GM19351 (cell line): ENCODE results near the gene ETV5.

Source experiments
- ATAC-seq: cut with Tn5 transposase; IDR thresholded peaks from one replicate; pipeline ENCODE4 v1.9.1; 2021; ENCODE audit warnings: mild to moderate bottlenecking, moderate library complexity; ENCODE audit not compliant: unreplicated experiment

Gene ETV5

DNA sequence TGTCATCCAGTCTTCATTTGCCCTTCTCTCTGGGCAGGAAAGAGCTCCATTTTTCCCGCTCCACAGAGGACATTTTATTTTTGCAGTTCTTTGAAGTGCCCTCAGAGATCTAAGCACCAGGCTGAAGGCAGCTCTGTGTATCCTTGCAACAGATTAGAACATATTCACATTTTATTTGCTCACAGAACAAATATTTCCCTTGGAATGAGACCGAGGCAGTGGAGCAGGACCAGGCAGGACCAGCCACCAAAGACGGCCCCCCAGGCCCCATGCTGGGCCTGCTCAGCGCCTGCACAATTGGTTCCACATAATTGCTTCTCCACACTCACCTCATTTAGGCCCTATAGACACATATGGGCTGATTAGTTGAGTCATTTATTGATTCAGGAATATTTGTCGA lies 15.7 kb upstream of the ETV5 start:
- ATAC-seq = no peak

DNA sequence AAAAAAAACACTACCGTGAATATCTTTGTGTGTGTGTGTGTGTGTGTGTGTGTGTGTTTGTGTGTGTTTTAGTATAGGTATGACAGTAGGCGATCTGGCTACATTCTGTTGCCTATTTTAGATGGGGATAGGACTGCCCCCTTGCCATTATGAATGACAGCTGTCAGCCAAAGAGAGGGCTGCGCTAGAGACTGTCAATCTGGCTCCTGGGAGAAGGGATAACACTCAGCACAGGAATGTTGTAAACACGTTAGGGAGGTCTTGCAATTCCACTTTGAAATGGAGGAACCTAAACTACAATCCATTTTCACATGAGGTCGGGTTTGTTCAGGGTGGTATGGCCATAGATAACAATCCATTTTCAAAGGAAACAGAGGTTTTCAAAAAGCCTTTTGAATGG lies 14.1 kb upstream of the ETV5 start:
- no peak for ATAC-seq

DNA sequence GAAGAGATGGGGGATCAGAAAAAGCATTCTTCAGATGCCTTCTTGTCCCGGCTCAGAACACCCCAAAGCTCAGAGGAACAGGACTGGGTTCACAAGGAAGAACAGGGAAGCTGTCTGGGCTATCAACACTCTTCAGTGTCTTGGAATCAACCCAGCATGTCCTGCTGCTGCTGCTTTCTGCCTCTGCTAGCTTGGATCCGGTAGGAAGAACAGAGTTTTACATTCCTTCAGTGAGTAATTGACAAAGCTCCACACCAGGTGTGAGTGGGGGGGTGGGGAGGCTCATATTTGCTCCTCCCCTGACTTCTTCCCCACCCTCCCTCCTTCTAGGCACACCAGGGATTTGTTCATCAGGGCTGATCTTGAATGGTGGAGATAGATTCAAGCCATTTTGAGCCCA lies 13.1 kb upstream of the ETV5 start:
- no peak for ATAC-seq

DNA sequence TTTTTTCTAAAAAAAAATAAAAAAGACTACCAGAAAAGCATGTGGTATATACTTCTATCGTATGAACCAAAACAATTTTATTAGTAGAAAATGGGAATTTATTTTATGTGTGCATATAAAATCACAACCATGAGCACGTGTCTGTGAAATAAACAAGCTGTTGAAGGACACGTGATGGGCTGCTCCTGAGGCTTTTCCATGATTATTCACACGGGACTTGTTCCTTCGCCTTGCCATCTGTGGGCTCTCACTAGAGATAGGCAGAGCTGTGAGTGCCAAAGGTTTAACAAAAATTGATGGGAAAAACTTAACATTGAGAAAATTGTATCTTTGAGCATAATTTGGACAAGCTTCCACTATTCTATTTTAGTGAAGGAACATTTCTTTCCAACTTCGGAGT lies 12.4 kb upstream of the ETV5 start:
- no peak for ATAC-seq

DNA sequence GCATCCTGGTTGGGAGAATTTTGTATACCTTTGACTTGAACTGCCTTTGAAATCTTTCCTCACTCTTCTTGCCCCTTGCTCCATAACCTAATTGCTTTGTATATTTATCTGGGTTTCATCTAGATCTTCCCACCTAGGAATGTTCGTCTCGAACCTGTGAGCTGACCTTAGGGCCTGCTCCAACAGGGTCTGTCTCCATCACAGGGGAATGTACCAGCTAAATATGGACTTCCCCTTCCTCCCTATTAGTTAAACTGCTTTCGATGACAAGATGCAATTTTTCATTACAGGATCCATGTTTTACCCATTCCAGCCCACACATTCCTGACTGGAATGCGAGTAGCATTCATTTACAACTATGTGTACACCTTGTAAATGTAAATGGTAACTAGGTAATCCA lies 10.6 kb upstream of the ETV5 start:
- no peak for ATAC-seq

DNA sequence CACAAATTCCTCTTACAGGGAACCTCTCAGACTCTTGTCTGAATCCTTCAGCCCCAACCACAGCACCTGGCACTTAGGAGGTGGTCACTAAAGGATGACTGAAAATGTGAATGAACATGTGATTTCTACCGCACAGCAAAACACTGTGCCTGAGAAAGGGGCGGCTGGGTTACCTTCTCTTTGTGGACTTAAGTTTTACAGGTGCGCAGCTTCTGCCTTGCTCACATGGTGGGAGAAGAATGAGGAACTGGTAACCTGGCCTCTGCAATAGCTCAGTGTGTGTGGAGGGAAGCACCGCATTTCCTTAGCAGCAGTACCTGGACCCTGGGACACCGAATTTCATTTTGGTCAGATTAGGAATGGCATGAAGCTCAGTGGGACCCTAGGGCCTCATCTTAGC lies 9.8 kb upstream of the ETV5 start:
- no peak for ATAC-seq

DNA sequence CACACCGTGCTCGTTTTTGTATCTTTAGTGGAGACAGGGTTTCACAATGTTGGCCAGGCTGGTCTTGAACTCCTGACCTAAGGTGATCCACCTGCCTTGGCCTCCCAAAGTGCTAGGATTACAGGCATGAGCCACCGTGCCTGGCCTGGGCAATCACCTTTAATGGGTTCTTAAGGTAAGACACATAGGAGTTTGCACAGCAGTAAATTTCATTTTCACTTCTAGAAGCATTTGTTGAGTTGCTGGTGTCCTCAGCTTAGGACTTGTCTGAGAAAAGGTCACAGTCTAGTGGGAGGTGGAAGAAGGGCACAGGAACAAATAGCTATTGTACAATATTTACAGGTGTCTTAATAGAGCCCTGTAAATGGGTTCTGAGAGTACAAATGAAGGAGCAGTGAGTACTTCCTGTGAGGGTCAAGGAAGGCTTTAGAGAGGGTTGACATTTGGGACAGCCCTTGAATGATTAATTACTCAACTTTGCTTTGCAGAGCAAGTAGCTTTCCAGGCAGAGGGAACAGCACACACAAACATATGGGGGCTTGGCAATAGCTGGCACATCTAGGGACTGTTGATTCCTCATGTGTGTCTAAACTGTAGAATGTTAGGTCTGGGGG lies 8.7 kb upstream of the ETV5 start:
- ATAC-seq = no peak

DNA sequence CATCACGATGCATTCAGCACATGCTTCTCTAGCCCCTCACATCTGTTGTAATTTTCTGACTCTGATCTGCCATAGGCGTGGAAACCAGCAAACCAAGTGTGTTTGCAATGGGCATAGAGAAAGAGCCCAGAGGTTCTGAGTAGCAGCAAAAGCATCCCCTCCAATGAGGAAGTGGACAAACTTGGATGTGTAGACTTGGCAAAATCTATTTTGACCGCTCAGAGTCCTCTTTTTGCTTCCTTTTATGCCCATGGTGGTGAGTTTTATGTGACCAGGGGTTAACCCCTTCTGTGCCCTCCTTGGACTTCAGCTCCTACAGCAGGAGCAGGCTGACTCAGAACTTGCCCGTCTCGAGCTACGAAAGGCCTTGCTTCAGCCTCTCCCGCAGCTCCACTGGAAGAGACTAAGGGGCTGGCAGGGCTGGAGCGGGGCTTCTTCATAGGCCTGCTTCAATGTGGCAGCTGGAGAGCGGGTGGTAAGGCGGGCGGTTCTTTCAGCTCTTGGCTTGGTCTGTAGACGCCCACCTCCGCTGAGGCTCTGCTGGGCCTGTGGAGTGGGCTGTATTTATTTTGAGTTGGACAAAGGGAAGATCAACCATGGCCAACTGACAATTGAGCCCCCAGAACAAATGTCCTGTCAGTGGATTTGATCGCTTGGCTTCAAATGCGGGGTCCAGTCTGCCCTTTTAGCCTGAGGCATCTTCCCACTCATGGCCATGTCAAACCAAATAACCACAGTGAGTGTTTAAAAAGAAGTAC lies 6.5 kb upstream of the ETV5 start:
- no peak for ATAC-seq

DNA sequence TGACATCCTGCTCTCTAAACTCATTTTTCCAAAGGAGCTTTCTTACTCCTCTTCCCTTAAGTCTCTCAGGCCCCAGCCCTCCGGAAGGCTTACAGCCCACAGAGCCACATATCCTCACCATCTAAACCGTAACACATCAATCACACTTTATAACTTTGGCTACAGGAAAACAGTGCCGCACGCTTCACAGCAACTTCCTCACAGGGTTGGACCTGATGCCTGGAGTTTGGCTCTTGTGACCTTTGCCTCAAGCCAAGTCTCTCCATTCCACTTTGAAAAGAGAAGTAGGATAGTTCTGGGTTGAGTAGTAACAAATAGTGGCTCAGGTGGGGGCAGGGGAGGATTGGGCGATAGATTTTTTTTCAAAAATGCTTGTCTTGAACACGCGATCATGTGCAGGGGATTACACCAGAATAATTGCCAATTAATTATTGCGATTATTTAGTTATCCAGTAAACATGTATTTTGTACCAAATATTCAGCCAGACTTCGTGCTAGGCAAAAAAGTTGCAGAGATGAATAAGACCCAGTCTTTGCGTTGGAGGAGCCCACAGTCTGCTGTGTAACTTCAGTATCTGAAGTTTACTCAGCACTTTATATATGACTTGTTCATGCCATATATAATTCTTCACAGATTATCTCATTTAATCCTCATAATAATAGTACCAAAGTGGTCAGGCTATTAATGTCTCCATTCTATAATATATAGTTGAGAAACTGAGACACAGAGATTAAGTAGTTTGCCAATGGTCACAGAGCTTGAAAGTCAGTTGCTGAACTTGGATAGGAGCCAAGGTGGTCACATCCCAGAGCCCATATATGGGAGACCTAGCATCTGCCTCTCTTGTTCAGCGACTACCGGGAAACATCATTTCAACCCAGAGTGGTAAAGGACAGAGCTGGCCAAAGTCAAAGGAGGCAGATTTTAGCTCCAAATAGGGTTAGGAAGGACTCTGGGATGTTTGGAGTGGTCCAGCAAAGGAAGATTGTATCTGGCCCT lies 2.4 kb upstream of the ETV5 start:
- ATAC-seq = no peak

DNA sequence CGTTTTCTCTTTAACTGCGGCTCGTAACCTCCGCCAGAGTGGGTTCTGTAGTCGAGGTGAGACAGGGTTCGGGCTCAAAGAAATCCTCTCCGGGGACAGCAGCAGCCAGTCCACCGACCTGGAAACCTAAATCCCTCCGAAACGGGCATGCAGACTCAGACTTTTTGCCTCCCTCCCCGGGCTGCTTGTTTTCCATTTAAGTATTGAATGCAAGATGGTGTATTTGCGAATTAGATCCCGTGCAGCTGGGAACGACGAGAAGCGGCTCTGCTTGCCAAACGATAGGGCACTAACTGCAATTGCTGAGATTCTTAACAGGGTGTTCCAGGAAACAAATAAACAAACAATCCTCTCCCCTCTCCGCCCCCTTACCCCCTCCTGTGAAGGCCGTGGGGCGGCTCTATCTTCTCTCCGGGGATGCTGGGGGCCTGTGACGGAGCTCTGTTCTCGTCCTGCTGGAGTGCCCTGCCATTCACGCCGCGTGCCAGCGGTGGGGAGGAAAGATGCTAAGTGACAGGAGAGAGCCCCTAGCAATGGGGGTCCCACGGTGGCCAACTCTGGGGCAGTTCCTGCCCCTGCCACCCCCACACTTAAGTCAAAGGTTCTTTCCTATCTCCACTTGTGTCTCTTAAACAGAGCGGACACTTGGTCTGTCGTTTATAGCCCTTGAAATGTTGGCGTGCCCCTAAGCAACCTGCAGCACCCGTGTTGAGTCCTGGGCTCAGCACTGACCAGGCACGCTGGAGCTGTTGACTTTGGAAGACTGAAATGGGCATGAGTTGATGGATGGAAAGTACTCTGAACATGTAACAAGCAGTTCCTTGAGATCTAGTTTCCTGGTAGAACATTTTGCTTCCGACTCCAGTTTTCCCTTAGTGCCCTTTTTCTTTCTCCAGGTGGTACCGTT lies 1.3 kb upstream of the ETV5 start:
- ATAC-seq = no peak

DNA sequence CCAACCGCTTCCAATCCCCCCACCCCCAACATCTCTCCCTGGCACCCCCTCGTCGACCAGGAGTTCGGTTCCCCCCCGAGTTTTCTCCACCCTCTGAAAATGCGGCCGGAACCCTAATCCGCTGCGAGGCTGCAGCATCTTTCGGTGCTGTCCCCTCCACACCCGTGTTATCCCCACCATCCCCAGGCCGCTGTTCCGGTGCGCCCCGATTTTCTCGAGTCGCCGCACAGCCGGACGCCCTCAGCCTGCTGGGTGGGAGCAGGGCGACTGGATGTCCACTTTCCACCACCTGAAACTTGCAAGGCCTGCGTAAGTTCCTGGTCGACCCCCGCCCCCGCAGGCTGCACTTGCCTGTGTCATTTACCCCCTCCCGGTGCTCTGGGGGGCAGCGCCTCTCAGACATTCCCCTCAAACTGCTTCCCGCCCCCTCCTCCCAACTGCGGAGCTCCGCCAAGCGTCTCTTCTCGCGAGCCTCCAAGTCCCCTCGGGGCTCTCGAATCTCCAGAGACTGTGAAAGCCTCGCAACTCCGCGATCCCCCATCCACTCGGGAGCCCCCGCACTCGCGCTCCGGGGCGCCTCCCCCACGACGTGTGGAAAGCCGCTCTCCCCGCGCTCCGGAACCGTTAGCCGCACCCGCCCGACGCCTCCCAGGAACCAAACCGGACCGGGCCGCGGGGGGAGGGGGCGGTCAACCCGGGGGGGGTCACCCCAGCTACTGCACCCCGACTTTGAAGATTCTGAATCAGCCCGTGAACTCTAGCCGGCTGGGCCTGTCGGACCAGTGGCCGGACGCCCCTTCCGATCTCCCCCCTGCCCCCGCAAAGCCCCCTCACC lies 566 bp downstream of the ETV5 start:
- no peak for ATAC-seq

DNA sequence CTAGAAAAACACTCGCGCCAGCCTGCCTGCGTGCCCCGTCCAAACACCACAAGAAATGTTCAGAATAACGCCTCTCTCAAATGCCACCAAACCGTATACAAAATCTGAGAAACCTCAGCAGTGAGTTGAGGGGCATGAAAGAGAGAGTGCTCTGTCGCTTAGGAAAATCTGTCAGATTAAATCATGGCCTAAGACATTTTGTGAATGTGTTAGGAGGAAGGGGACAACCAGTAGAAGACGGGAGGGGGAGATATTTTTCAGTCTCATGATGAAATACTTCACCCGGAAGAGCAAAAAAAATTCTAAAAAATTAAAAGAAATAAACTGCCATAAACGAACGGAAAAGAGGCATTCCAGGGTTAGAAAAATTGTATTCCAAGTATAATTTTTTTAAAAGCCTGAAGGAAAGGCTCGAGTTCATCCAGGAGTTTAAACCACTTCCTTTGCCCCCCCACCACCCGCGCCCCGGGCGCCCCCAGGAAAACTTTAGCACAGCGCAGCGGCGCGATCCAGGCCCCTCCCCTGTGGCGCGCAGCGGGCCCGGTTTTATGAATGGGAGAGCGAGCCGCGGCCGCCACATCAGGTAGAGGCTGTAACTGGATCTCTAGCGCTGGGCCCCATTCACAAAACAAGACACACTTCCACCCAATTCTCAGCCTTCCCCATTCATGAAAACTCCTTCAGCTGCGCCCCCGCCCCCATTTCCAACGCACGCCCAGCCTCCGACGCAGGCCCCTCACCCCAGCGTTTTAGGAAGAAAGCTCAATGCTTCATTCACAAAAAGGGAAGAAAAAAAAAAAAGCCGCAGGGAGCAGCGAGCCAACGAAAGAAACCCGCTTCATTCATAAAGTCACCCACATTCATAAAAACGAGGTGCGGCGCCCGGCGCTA lies 1.4 kb downstream of the ETV5 start:
- ATAC-seq = no peak

DNA sequence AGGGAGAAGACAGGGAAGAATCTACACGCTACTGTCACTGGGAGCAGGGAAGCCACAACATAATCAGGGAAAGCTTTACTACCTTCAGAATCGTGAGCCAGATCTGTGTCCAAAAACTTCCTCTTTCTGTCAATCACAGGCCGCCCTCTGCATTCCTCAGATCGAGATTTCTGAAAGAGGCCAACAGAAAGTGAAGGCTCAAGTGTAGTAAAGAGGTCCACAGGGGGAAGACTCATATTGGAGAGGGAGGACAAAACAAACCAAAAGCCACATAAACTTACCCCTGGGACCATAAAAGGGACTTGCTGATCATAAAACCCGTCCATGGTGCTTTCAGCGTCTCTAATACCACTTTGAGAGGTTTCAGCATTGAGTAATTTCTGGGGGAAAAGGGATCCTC lies 3.3 kb downstream of the ETV5 start:
- no peak for ATAC-seq

DNA sequence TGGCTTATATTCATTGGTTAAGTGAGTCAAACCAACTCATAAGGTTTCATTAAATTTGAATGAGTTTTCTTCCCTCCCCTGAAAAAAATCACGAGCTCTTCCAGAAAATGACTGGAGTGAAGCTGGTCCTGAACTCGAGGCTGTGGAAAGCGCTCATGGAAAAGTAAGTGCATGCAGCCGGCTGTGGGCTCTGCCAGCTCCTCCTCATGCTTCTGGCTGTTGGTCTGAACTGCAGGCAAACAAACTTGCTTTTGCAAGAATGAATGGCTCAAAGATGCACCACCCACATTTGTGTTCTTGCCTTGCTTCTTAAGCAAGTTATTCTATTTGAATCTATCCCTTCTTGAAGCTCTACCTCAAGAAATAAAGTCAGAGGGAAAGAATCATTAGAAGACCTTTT lies 6.2 kb downstream of the ETV5 start:
- ATAC-seq = no peak

DNA sequence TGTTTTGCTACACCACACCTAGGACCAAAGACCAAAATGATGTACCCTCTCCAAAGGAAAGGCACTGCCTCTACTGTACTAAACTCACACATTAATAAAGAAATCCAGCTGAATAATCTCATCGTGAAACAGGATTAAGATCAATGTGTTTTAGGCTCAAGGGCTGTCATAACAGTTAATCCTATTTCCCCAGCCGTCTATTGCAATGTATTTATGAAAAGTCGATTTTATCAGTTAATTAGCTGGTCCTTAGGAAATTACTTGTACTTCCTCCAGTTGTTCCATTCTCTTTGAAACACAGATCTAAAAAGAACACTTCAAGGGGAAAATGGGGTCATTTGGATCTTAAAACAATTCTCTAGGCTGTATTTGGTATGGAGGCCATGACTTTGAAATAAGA lies 8.5 kb downstream of the ETV5 start:
- no peak for ATAC-seq

DNA sequence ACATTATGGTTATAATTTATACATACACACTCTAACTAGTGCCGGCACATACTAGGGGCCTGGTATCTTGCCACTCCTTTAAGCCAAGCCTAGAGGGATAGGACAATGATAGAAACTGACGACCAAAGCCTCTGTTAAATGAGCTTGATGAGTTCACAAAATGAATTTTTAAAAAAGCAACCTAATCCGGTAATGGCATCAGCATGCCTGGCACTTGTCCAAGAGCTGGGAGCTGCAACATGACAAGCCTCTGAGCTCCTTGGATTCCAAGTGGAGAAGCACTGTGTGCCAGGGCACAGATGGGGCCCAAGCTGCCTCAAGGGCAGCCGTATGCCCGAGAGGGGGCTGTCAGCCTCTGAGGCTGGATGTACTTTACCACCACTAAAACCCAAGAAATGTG lies 9.7 kb downstream of the ETV5 start:
- no peak for ATAC-seq

DNA sequence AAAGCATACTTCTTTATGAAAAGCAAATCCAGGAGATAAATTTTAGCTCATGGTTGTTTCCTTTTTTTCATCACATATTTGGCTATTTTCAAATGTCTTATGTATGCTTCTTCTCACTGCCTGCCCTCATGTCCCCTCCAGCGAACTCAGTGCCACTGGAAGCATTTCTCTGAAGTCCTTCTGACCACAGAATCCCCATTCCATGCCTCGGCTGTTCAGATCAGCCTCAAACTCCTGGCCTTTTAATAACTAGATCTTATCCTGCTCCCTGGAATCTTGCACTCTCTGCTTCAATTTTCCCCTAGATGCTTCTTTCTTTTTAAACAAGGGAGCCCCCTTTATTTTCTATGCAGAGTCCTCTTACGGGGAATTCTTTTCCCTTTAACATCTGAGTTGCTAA lies 10.1 kb downstream of the ETV5 start:
- ATAC-seq = no peak

DNA sequence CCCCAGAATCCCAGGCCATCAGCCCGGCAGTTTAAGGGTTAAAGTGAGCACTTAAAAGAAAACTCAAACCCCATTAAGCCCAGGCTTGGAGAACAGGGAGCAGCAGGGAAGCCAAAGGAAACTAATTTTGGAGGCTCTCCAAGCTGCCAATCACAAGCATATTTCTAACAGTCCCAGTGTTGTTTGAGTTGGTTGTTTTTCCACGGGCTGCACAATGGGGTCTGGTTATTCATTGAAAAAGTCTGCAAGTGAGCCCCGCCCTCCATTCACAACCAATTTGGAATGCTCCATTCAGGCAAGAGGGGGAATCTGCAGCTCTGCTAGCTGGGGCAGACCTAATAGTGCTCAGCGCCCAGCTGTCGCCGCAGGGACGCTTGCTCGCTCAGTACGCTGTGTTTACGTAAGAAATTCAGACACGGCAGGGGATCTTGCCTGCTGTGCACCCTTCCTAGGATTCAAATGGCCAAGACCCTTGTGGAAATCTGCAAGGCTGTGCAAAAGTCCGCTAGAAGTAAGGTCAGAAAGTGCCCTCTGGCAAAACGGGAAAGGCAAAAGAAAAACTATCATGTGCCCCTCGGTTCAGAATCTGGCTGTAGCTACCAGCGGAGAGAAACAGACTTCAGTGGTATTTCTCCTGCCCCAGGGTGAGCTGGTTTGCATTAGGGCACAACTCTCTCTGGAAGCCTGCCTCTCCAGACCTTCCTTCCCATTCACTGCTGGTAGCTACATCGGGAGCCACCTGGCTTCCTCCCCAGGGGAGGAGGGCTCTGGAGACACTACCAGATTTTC lies 11.0 kb downstream of the ETV5 start:
- no peak for ATAC-seq
